Motor neuron (in vitro differentiated cells): ENCODE measurements around the gene TOP3A. TPM values are rescaled to one million over a fixed set of nuclear protein-coding genes. Genes with fewer than 3 reads are reported as not detected.

Source experiments
- ATAC-seq, 8 experiments: fragments of 200-7000 bp; cut with Tn5 transposase; replicated peaks in 6 of 8; 2 replicates each; pipeline ENCODE4 v1.8.0; 2021; ENCODE audit warnings: mild to moderate bottlenecking in 8 of 8, moderate library complexity in 8 of 8
- H3K27ac ChIP-seq, 2 donors: fragments of 250-450 bp; sonication (Bioruptor Pico); 2 replicates each; pipeline ENCODE4 v1.9.0; 2021; ENCODE audit warnings: antibody characterized with exemption in 2 of 2, mild to moderate bottlenecking in 2 of 2, moderate library complexity in 1 of 2
- H3K4me1 ChIP-seq, 2 donors: fragments of 250-450 bp; sonication (Bioruptor Pico); replicated peaks in 1 of 2; 2 replicates each; pipeline ENCODE4 v1.6.1; 2021; ENCODE audit warnings: antibody characterized with exemption in 2 of 2, mild to moderate bottlenecking in 2 of 2, moderate library complexity in 1 of 2
- H3K4me3 ChIP-seq, 5 donors: fragments of 250-450 bp; sonication (Bioruptor Pico); 2 replicates each; pipeline ENCODE4 v1.9.0; 2021; ENCODE audit warnings: antibody characterized with exemption in 5 of 5, mild to moderate bottlenecking in 5 of 5, moderate library complexity in 4 of 5
- WGBS, 10 experiments: fragments of 450-650 bp; shearing (Covaris generic); methylation state at CpG; one replicate each; pipeline ENCODE4 v1.0.0; 2022; 5-methylcytosine and 5-hydroxymethylcytosine counted together
- in situ Hi-C, 9 experiments: fragments of 400-800 bp; cut with MboI; loops; one replicate each; pipeline ENCODE4 v1.15.0; 2021; ENCODE audit warnings: low sequenced_read_pairs in 9 of 9, low pct_unique_long_range_greater_than_20kb in 2 of 9; ENCODE audit not compliant: unreplicated experiment in 9 of 9
- total RNA-seq, 8 experiments: library from RNA; unstranded; fragments of 300-600 nt; gene quantifications; 2 replicates each; pipeline versions ENCODE4 v1.2.3 to v1.2.4, GENCODE V29; 2022

The TOP3A gene
- total RNA-seq, 8 experiments from 2014 or later: 21.6 to 52.6 (median 28.4) TPM

DNA sequence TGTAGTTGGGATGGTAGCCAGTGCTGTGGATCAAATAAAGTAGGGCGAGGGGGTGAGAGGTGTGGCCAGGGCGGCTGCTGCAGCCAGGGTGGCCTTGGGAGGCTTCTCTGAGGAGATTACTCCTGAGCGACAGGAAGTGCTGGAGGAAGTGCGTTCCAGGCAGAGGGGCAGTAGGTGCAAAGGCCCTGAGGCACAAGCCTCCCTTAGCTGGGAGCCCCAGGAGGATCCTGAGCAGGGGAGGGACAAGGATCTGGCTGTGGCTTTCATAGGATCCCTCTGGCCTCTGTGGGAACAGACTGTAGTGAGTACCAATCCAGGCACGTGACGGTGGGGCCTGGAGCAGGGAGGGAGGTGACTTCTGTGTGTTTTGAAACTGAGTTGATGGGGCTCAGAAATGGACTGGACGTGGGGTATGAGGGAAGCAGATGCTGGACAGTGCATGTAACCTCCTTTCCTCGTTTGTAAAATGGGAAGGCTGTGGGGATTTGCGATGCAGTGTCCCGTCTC lies 86.6 kb downstream of the TOP3A start:
- ATAC-seq: no peak
- no peak overlapping the region for H3K27ac ChIP-seq
- peaks cover 39 to 65% of the 10 kb centered on the region in 2 donors for H3K4me1 ChIP-seq
- 72 to 94% (median 81%) methylated on average over 3 to 5 of the region's 10 CpGs; no CpG with 5 or more reads in 6 of the 10 experiments for WGBS, 10 experiments
- no peak overlapping the region for H3K4me3 ChIP-seq
- in situ Hi-C loops: no loop called here

GRCh38 chr17:18227635-18228034 lies 87.2 kb downstream of the TOP3A start:
- Histone ChIP-seq H3K4me1 (peaks cover 39 to 65% of the 10 kb centered on the region in 2 donors), H3K27ac (no peak overlapping the region), H3K4me3 (no peak overlapping the region)
- no peak for ATAC-seq
- in situ Hi-C loops: no loop called here
- 80 to 100% (median 95%) methylated on average over 1 to 4 of the region's 5 CpGs; no CpG with 5 or more reads in 3 of the 10 experiments for WGBS, 10 experiments

DNA sequence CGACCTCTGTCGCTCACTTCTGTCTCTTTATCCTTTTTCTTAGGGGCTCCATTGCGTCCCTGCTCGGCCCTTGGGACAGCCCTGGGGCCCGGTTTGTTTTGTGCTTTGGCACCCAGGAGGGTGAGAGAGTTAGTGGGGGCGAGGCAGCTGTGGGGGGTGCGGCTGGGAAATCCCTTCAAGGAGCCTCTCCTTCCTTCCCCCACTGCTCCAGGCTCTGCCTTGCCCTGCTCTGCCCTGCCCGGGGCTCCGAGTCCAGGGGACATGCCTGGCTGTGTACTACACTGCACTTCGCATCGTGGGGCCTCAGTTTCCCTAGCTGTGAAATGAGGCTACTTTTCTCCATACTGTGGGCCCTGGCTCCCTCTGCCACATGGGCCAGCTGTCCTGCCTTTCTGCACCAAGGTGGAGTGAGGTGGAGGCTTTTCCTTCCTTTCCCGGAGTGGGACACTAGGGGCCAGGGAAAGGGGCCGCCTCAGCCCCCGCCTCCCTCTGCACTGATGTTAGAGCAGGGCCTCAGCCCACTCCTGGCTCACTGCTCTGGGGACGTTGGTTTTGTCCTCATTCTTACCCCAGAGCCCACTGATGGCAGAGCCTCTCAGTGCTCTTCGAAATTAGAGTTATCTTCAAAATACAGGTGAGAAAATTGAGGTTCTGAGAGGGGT lies 88.4 kb downstream of the TOP3A start:
- 0 to 100% (median 12%) methylated on average over 1 to 10 of the region's 16 CpGs; no CpG with 5 or more reads in 4 of the 10 experiments for WGBS, 10 experiments
- Histone ChIP-seq H3K4me3 (peak overlapping the region; percentile 51 to 100 (median 76)), H3K4me1 (peaks cover 34 to 55% of the 10 kb centered on the region in 2 donors), H3K27ac (peak overlapping the region; percentile 28 to 85)
- in situ Hi-C loops: no loop called here
- peak in 3 of 8 experiments; percentile 1 to 8 (median 3) for ATAC-seq

GRCh38 chr17:18225642-18226283 lies 89.0 kb downstream of the TOP3A start:
- WGBS, 10 experiments: 0 to 3% (median 2%) methylated on average over 2 to 6 of the region's 57 CpGs; no CpG with 5 or more reads in 6 of the 10 experiments
- H3K4me3 ChIP-seq: peak overlapping the region; percentile 51 to 100 (median 76)
- H3K27ac ChIP-seq: peak overlapping the region; percentile 28 to 85
- in situ Hi-C loops: no loop called here
- H3K4me1 ChIP-seq: peaks cover 30 to 49% of the 10 kb centered on the region in 2 donors
- peak; percentile 7 to 64 (median 52) for ATAC-seq

- ATAC-seq: peak; percentile 80 to 96 (median 92)
- Histone ChIP-seq H3K4me1 (peaks cover 24 to 43% of the 10 kb centered on the region in 2 donors), H3K4me3 (peak within 1 kb of the TSS; percentile 51 to 100 (median 76)), H3K27ac (peak within 1 kb of the TSS; percentile 28 to 85)
- in situ Hi-C loops: no loop called here
- 0 to 3% (median 0%) methylated on average over 1 to 6 of the region's 60 CpGs; no CpG with 5 or more reads in 6 of the 10 experiments for WGBS, 10 experiments
These were observed 89.6 kb downstream of the TOP3A start, which contains the start of gene LLGL1 for GRCh38 chr17:18225121-18225641. Gene LLGL1, plus strand, starts transcription at chr17:18225635. Its CDS starts 48 bp downstream, at chr17:18225683.

GRCh38 chr17:18224387-18225120 lies 90.2 kb downstream of the TOP3A start:
- in situ Hi-C loops: no loop called here
- H3K27ac ChIP-seq: peak overlapping the region; percentile 7 to 77
- WGBS, 10 experiments: 0 to 42% (median 24%) methylated on average over 2 to 6 of the region's 23 CpGs; no CpG with 5 or more reads in 3 of the 10 experiments
- peak overlapping the region; percentile 38 to 100 (median 76) for H3K4me3 ChIP-seq
- ATAC-seq: peak in 6 of 8 experiments; percentile 1 to 26 (median 12)
- peaks cover 20 to 36% of the 10 kb centered on the region in 2 donors for H3K4me1 ChIP-seq

DNA sequence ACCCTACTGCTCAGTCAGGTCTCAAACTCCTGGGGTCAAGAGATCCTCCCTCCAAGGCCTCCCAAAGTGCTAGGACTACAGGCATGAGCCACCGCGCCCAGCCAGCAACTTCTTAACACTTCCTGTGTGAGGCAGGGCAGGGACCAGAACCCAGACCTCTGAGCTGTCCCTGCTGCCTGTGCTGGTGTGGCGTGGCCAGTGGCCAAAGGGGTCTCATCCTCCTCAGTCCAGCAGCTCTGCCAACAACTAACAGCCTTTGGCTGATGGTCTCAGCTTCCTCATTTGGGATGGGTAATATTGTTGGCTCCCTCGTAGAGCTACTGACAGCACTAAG lies 90.8 kb downstream of the TOP3A start:
- 74 to 100% (median 80%) methylated on average over 1 to 4 of the region's 4 CpGs; no CpG with 5 or more reads in 6 of the 10 experiments for WGBS, 10 experiments
- Histone ChIP-seq H3K4me3 (no peak overlapping the region), H3K27ac (peak overlapping the region in 1 of 2 donors; percentile 77), H3K4me1 (peaks cover 20 to 31% of the 10 kb centered on the region in 2 donors)
- no peak for ATAC-seq
- in situ Hi-C loops: no loop called here

Other genes with a start within 250 kb of the TOP3A start
- 10 to 100 TPM; 16.8 to 40.1 (median 25.8) TPM for gene DRG2, start 227.0 kb downstream of the TOP3A start, total RNA-seq
- gene MYO15A, start 206.2 kb downstream of the TOP3A start, total RNA-seq: 1 to 10 TPM in 5 of 8 experiments, under 1 TPM in 3; 0.14 to 4.9 (median 1.2) TPM
- 100 to 1,000 TPM in 2 of 8 experiments, 10 to 100 TPM in 6; 60.4 to 140 (median 79.8) TPM for gene ALKBH5, start 131.2 kb downstream of the TOP3A start, total RNA-seq
- 10 to 100 TPM; 13.9 to 41.7 (median 23.3) TPM for gene LLGL1, start 89.4 kb downstream of the TOP3A start, total RNA-seq
- gene FLII, start 56.3 kb downstream of the TOP3A start, total RNA-seq: 100 to 1,000 TPM in 5 of 8 experiments, 10 to 100 TPM in 3; 62.9 to 150 (median 109) TPM
- 10 to 100 TPM in 5 of 8 experiments, 1 to 10 TPM in 3; 5.9 to 19.1 (median 13.0) TPM for gene MIEF2, start 54.3 kb downstream of the TOP3A start, total RNA-seq
- gene SMCR8, start 299 bp upstream of the TOP3A start, total RNA-seq: 10 to 100 TPM in 4 of 8 experiments, 1 to 10 TPM in 4; 6.1 to 16.4 (median 11.5) TPM
- gene SHMT1, start 48.6 kb upstream of the TOP3A start, total RNA-seq: 10 to 100 TPM in 3 of 8 experiments, 1 to 10 TPM in 5; 1.6 to 22.1 (median 3.5) TPM
- gene EVPLL, start 62.8 kb upstream of the TOP3A start, total RNA-seq: under 1 TPM in 1 of 8 experiments, not detected in 7; 0.25 TPM
- under 1 TPM in 6 of 8 experiments, not detected in 2; 0.14 to 0.92 (median 0.47) TPM for gene LGALS9C, start 161.8 kb upstream of the TOP3A start, total RNA-seq